GM12864 (cell line): Measurements from ENCODE around the gene SIT1.

Experiments used
- DNase-seq: peaks from one replicate; pipeline ENCODE4 v3.0.0-alpha.2; 2011; ENCODE audit warnings: low read depth
- H3K4me3 ChIP-seq: 2 replicates; pipeline ENCODE4 v1.5.1; 2011; ENCODE audit warnings: mild to moderate bottlenecking, low read depth, low read length, control low read depth
- CTCF ChIP-seq: IDR thresholded peaks from 2 replicates; pipeline ENCODE4 v1.5.1; 2011; ENCODE audit warnings: low read depth, mild to moderate bottlenecking, moderate library complexity, low read length, control low read depth, inconsistent platforms; ENCODE audit errors: missing control alignments

SIT1 gene

GRCh38 chr9:35691757-35692301 is 41.1 kb upstream of the SIT1 start:
- no peak for TF ChIP-seq CTCF
- no peak overlapping the region for H3K4me3 ChIP-seq
- DNase-seq: no peak

- no peak for TF ChIP-seq CTCF
- H3K4me3 ChIP-seq: peak overlapping the region; percentile 66
- no peak for DNase-seq
Measured at GRCh38 chr9:35691334-35691650, 40.6 kb upstream of the SIT1 start.

GRCh38 chr9:35690614-35691333 is 40.0 kb upstream of the SIT1 start:
- DNase-seq: no peak
- peak overlapping the region; percentile 66 for H3K4me3 ChIP-seq
- TF ChIP-seq CTCF: no peak

GRCh38 chr9:35690294-35690613 is 39.5 kb upstream of the SIT1 start:
- DNase-seq: no peak
- TF ChIP-seq CTCF: no peak
- peak overlapping the region; percentile 66 for H3K4me3 ChIP-seq

- TF ChIP-seq CTCF: no peak
- no peak for DNase-seq
- peak within 1 kb of the TSS; percentile 66 for H3K4me3 ChIP-seq
Measured at GRCh38 chr9:35689542-35690293, 39.0 kb upstream of the SIT1 start, which contains the start of gene TPM2. Gene TPM2 (minus strand): TSS chr9:35689925. CDS start chr9:35689817, 108 bp downstream.

- no peak overlapping the region for H3K4me3 ChIP-seq
- DNase-seq: no peak
- no peak for TF ChIP-seq CTCF
Measured at GRCh38 chr9:35688558-35689541, 38.1 kb upstream of the SIT1 start.
